AG10803 (cell line): Measurements from ENCODE around the gene TMEM131L.

ENCODE experiments used
- DNase-seq: peaks from one replicate; pipeline ENCODE4 v3.0.0; 2010; ENCODE audit warnings: low read depth
- H3K4me3 ChIP-seq: 2 replicates; pipeline ENCODE4 v1.5.1; 2011; ENCODE audit warnings: mild to moderate bottlenecking, low read length, control low read depth
- CTCF ChIP-seq: conservative IDR thresholded peaks from 2 replicates; pipeline ENCODE4 v1.5.1; 2011; ENCODE audit warnings: mild to moderate bottlenecking, low read length, control low read depth, inconsistent platforms

TMEM131L gene

DNA sequence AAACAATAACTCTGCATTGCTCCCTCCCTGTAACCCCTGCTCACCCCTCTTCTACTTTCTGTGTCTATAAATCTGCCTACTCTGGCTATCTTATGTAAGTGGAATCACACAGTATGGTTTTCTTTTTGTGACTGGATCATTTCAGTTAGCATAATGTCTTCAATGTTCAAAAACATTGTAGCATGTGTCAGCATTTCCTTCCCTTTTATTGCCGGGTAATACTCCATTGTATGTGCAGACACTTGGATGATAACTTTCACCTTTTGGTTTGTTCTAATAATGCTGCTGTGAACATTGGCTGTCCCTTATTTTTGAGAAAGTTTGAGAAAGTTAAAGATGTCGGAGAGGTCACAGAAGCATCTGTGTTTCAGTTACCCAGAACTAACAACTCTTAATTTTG is 157.3 kb downstream of the TMEM131L start:
- no peak for TF ChIP-seq CTCF
- DNase-seq = no peak
- H3K4me3 ChIP-seq = no peak overlapping the region

GRCh38 chr4:153628796-153629315 is 162.7 kb downstream of the TMEM131L start:
- DNase-seq = no peak
- H3K4me3 ChIP-seq = no peak overlapping the region
- no peak for TF ChIP-seq CTCF

DNA sequence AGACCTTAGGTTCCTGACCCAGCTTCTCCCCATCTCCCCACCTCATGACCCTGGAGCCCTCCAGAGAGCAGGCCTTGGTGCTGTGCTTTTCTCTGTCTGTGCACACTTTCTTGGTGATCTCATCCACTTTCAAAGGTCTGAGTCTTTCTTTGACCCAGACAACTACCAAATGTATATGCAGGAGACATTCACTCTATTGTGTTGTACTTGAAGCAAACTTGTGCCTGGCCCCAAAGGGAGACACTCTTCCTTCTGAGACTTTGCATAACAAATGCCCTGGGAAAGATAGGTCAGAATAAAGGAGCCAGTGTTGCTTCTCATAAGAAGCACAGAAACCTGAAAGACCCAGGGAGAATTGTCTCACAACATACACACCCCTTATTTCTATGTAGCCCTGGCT is 163.6 kb downstream of the TMEM131L start:
- no peak for DNase-seq
- no peak overlapping the region for H3K4me3 ChIP-seq
- no peak for TF ChIP-seq CTCF

DNA sequence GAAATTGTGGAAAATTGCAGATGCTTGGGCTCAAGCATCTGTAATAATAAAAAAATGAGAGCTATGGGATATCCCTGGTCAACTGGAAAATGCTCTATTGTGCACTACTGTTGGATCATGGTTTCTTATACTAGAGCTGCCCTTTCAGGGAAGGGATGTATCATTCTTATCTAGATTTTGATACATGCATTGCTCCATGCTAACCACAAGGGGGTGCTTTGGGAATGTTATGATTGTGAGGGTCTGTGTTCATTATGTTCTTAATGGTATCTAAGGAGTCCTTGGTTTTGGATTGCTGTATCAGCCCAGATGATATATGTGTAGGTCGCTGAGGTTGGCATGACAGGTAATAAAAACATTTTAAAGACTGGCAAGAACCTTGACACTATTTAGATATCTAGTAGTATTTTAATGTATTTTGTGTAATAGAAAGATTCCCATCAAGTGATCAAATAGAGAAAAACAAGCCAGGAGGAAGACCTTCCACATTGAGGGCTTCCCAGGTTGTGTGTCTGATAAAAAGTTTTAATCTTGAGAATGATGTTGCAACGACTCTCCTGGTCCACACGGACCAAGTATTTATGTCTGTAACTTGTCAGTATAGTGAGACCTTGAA is 168.7 kb downstream of the TMEM131L start:
- peak; percentile 14 for DNase-seq
- H3K4me3 ChIP-seq = no peak overlapping the region

GRCh38 chr4:153635846-153636245 is 169.7 kb downstream of the TMEM131L start:
- H3K4me3 ChIP-seq = no peak overlapping the region
- TF ChIP-seq CTCF = no peak
- no peak for DNase-seq

More for the DNA sequence above, 168.7 kb downstream of the TMEM131L start:
- TF ChIP-seq CTCF = peak; percentile 69

DNA sequence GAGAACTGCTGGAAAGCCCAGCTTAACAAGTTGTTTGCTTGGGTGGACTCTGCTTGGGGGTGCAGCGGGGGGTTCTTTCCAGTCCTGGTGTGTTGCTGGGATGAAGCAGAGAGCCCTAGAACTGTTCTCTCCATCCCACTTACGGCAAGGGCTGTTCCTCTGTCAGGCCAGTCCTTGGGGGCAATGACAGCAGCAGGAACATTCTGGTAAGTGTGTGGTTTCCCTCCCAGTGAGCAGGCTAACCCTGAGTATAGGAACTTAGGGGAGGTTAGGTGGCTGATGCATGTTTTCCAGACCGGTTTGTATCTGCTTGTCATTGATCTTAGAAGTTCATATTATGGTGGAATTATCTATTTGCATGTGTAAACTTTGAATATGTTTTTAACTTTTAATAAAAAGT is 171.0 kb downstream of the TMEM131L start:
- DNase-seq = no peak
- H3K4me3 ChIP-seq = no peak overlapping the region
- TF ChIP-seq CTCF = no peak

DNA sequence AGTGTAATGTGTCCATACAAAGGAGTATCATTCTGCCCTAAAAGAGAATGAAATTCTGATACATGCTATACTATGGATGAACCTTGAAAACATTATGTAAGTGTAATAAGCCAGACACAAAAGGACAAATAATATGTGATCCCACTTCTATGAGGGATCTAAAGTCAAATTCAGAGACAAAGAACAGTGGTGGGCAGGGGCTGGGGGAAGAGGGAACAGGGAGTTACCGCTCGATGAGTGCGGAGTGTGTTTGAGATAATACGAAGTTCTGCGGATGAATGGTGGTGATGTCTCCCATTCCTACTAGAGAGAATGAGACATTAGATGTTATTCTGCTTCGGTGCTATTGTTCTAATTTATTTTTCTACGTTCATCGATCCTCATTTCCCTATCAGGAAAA is 171.9 kb downstream of the TMEM131L start:
- DNase-seq = no peak
- TF ChIP-seq CTCF = no peak
- no peak overlapping the region for H3K4me3 ChIP-seq
